GM13977 (cell line): ENCODE results near the gene ZNF414.

ENCODE experiments used
- DNase-seq: peaks from one replicate; pipeline ENCODE4 v3.0.0; 2012; ENCODE audit warnings: low spot score
- CTCF ChIP-seq: IDR thresholded peaks from 2 replicates; pipeline ENCODE4 v1.5.1; 2012; ENCODE audit warnings: mild to moderate bottlenecking, control low read depth; ENCODE audit not compliant: insufficient read depth; ENCODE audit errors: extremely low read depth, missing control alignments
- in situ Hi-C: fragments of 300-500 bp; cut with MboI; formaldehyde crosslinking; loops from one replicate; pipeline ENCODE4 v1.12.0; 2022; ENCODE audit warnings: low sequenced_read_pairs, low pct_unique_long_range_greater_than_20kb, mixed read lengths, inconsistent platforms; ENCODE audit not compliant: unreplicated experiment

ZNF414 gene

DNA sequence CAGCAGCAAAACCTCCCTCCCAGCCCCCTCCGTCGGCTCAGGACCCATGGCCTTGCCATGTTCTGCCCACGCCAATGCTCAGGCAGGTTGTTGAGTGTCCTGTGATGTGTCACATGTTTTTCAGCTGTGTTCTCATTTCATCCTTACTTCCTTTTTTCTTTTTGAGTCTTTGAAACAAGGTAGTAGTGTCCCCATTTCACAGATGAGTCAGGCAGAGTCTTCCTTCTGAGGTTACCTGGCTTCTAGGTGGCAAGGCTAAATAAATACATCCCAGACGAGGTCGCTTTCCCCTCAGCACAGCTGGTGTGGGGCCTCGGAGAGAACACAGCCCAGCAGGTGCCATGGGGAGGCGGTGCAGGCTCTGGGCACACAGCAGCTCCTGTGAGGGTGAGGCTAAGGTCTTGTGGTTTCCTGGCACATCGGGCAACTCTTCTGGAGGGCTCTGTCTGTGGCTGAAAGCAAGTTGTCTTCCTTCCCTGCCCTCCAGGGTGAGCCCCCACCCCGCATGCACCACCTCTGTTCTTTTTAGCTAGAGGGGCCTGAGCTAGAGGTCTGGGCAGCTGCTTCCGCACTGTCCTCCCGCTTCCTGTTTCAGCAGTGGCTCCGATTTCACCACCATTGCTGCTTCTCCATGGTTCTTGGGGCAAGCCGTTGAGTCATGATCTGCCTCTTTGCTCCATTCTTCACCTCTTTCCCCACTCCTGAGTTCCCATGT is 26.7 kb downstream of the ZNF414 start:
- no peak for DNase-seq
- in situ Hi-C loops = no loop called here
- no peak for TF ChIP-seq CTCF

GRCh38 chr19:8486661-8487136 is 27.3 kb downstream of the ZNF414 start:
- no peak for TF ChIP-seq CTCF
- in situ Hi-C loops = no loop called here
- DNase-seq = no peak

DNA sequence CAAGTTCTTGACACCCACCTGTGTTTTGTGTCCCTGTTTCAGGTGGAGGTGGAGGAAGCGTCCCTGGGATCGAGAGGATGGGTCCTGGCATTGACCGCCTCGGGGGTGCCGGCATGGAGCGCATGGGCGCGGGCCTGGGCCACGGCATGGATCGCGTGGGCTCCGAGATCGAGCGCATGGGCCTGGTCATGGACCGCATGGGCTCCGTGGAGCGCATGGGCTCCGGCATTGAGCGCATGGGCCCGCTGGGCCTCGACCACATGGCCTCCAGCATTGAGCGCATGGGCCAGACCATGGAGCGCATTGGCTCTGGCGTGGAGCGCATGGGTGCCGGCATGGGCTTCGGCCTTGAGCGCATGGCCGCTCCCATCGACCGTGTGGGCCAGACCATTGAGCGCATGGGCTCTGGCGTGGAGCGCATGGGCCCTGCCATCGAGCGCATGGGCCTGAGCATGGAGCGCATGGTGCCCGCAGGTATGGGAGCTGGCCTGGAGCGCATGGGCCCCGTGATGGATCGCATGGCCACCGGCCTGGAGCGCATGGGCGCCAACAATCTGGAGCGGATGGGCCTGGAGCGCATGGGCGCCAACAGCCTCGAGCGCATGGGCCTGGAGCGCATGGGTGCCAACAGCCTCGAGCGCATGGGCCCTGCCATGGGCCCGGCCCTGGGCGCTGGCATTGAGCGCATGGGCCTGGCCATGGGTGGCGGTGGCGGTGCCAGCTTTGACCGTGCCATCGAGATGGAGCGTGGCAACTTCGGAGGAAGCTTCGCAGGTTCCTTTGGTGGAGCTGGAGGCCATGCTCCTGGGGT is 28.2 kb downstream of the ZNF414 start:
- no peak for DNase-seq
- no peak for TF ChIP-seq CTCF
- in situ Hi-C loops = no loop called here

- in situ Hi-C loops = no loop called here
- no peak for TF ChIP-seq CTCF
These were observed 29.6 kb downstream of the ZNF414 start for GRCh38 chr19:8484331-8484894.

DNA sequence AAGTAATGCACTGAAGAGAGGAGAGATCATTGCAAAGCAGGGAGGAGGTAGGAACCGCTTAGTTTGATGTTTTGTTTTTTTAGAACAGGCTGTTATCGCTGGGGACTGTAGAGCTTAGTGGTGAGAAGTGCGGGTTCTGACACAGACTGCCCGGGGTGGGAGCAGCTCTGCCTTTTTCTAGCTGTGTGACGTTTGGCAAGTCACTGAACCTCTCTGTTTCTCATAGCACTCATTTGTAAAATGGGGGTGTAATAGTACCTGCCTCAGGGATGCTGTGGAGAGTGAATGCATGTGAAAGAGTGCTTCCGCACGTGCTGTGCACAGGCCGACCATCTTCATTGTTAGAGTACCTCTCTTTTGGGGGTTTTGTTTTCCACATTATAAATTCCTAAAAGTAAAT is 30.8 kb downstream of the ZNF414 start:
- in situ Hi-C loops = no loop called here
- TF ChIP-seq CTCF = no peak
- DNase-seq = no peak

More at GRCh38 chr19:8484331-8484894, 29.6 kb downstream of the ZNF414 start:
- DNase-seq = no peak

DNA sequence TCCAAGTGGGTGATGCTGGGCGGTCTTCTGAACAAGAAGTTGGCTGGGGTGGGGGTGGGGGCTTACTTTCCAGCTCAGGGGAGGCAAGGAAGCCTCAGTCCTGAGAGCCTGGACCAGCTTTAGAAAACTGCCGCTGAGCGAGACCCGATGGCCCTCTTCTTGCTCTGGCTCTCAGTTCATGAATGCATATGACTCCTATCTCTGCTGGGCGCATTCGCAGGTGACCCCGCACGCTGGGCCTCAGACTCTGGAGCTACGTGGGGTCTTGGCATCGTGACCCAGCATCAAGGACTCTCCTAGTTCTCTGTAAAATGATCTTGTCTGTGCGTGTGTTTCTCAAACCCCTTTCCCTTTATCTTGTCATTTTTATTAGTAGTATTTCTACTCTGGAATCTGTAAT is 31.3 kb downstream of the ZNF414 start:
- no peak for DNase-seq
- in situ Hi-C loops = no loop called here
- TF ChIP-seq CTCF = no peak
